Measurements from ENCODE around the gene GREM2. TPM values are rescaled to one million over a fixed set of nuclear protein-coding genes. Genes with fewer than 3 reads are reported as not detected.

GREM2 gene
- total and polyA plus RNA-seq, 9 of the 15 experiments (the other 6 are each of a cell fraction or from before 2014, with no cell fraction given), result 0.01 to 0.07 (median 0.05) TPM; not detected in 5

DNA sequence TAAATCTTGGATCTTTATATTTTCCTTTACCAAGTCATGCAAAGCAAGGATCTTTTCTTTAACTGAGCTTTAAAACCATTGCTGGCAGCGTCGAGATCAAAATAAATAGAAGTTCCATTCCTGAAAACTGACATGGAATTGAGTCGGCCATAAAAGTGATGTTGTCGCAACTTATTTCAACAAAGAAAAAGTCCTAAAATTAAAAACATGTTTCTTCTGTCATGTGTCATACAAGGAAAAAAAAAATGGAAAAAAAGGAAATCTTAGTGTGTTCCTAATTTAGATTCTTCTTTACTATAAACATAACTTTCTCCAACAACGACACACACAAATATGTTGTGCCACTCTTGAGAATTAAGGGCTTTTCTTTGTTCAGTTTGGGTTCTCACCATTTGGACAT lies 34.9 kb downstream of the GREM2 start:
- in situ Hi-C loops (cut with MboI) (no loop called here), intact Hi-C loops (cut with micrococcal nuclease) (no loop called here)
- POLR2A ChIA-PET, result no interaction called here
- TF ChIP-seq EHMT2 (IDR thresholded peaks at IDR 0.05), result no peak
- no peak for TF ChIP-seq SRSF3 (IDR thresholded peaks at IDR 0.05; ENCODE audit: insufficient read depth, low read length)
- TF ChIP-seq, protein P1, sequence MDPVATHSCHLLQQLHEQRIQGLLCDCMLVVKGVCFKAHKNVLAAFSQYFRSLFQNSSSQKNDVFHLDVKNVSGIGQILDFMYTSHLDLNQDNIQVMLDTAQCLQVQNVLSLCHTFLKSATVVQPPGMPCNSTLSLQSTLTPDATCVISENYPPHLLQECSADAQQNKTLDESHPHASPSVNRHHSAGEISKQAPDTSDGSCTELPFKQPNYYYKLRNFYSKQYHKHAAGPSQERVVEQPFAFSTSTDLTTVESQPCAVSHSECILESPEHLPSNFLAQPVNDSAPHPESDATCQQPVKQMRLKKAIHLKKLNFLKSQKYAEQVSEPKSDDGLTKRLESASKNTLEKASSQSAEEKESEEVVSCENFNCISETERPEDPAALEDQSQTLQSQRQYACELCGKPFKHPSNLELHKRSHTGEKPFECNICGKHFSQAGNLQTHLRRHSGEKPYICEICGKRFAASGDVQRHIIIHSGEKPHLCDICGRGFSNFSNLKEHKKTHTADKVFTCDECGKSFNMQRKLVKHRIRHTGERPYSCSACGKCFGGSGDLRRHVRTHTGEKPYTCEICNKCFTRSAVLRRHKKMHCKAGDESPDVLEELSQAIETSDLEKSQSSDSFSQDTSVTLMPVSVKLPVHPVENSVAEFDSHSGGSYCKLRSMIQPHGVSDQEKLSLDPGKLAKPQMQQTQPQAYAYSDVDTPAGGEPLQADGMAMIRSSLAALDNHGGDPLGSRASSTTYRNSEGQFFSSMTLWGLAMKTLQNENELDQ (CRISPR knock-in tag; IDR thresholded peaks at IDR 0.05; ENCODE audit: borderline replicate concordance), result no peak
- TF ChIP-seq ZFX (CRISPR knock-in tag; IDR thresholded peaks at IDR 0.05), result no peak
- no peak for TF ChIP-seq ZKSCAN3 (CRISPR knock-in tag; IDR thresholded peaks at IDR 0.05)
- no peak for TF ChIP-seq CBX5 (IDR thresholded peaks at IDR 0.05; ENCODE audit: borderline replicate concordance, low read depth)
- no peak for TF ChIP-seq TCF7L2 (IDR thresholded peaks at IDR 0.05; ENCODE audit: low read depth, low read length)
- Histone ChIP-seq H3K9ac (ENCODE audit: insufficient read depth in 1 of 2, low read depth in 2 of 2, low read length in 2 of 2) (no peak overlapping the region), H3K27ac (ENCODE audit: extremely low read depth, low read depth, low read length) (no peak overlapping the region), H3K79me2 (ENCODE audit: control insufficient read depth, insufficient read depth, low read length) (no peaks in the 10 kb centered on the region), H3K4me2 (ENCODE audit: insufficient read depth, low read length) (no peak overlapping the region), H3K4me3 (no peak overlapping the region), H3K9me3 (replicated peaks; ENCODE audit: control insufficient read depth, insufficient read depth, low read depth, low read length) (no peaks in the 10 kb centered on the region; the same call in 1 of the 2 replicates), H4K20me1 (replicated peaks; ENCODE audit: control insufficient read depth, insufficient read depth, low read length) (no peaks in the 10 kb centered on the region), H3K27me3 (ENCODE audit: control insufficient read depth in 2 of 2, insufficient read depth in 2 of 2, low read length in 2 of 2) (no peaks in the 10 kb centered on the region), H2AFZ (ENCODE audit: low read depth, low read length) (no peak overlapping the region), H3K36me3 (ENCODE audit: control insufficient read depth, insufficient read depth, low read length) (no peaks in the 10 kb centered on the region), H3K4me1 (replicated peaks in 1 of 2; ENCODE audit: control insufficient read depth in 2 of 2, insufficient read depth in 2 of 2, low read length in 2 of 2) (no peaks in the 10 kb centered on the region), H3K9me1 (ENCODE audit: control insufficient read depth, insufficient read depth, low read length) (no peaks in the 10 kb centered on the region)
- no peak for ATAC-seq
- no TSS peak for BruUV-seq (replicated peaks)
- CTCF ChIA-PET (ENCODE audit: low intra/inter-chr PET ratio), result no interaction called here
- DNase-seq (ENCODE audit: extremely low read depth in 1 of 4, low spot score in 3 of 4), result no peak
- FAIRE-seq, result no peak
- WGBS (ENCODE audit: insufficient coverage, low coverage, missing lambda C conversion rate), result 10% methylated on average over 5 of the region's 5 CpGs

All from K562 (cell line).